H54 (cell line): ENCODE results near the gene STARD9.

Experiments
- DNase-seq: peaks from one replicate; pipeline ENCODE4 v3.0.0; 2011; ENCODE audit warnings: low spot score, mixed read lengths; ENCODE audit not compliant: insufficient read length
- FAIRE-seq: peaks from 3 replicates; lab custom pipeline; 2011; peaks lifted over from hg19 to GRCh38; lab: Jason Lieb, UNC
- POLR2A ChIP-seq: IDR thresholded peaks from 2 replicates; pipeline ENCODE4 v1.6.1; 2011; ENCODE audit warnings: low read depth, mild to moderate bottlenecking, low read length

Gene STARD9

DNA sequence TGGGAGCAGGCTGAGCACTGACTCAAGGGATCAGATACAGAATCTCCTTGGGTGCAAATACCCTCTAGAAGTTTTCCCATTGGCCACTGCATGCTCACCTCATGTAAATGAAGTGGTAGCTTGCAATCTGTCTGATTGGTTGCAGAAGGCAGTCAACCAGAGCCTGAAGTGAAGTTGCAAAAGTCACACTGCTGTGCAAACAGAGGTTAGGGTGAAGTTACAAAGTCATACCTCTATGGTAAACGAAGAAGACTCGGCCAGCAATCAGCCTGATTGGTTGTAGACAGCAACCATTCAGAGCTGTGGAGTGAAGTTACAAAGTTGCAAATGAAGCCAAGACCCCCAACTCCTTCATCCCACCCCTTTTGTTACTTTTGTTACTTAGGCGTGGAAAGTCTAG, 27.1 kb downstream of the STARD9 start:
- no peak for FAIRE-seq
- no peak for DNase-seq
- TF ChIP-seq POLR2A: no peak

DNA sequence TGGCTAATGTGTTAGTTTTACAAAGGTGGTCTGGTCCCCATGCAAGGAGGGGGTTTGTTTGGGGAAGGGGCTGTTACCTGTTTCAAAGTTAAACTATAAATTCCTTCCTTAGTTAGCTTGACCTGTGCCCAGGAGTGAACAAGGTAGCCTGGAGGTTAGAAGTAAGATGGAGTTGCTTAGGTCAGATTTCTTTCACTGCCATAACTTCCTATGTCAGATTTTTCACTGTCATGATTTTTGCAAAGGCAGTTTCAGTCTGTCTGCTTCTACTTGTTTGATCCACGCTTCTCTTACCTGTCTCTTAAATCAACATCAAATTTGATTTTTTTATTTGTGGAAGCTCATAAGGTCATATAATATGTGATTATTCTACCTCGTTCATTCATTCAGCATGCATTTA, 28.6 kb downstream of the STARD9 start:
- FAIRE-seq: no peak
- TF ChIP-seq POLR2A: no peak
- DNase-seq: no peak

DNA sequence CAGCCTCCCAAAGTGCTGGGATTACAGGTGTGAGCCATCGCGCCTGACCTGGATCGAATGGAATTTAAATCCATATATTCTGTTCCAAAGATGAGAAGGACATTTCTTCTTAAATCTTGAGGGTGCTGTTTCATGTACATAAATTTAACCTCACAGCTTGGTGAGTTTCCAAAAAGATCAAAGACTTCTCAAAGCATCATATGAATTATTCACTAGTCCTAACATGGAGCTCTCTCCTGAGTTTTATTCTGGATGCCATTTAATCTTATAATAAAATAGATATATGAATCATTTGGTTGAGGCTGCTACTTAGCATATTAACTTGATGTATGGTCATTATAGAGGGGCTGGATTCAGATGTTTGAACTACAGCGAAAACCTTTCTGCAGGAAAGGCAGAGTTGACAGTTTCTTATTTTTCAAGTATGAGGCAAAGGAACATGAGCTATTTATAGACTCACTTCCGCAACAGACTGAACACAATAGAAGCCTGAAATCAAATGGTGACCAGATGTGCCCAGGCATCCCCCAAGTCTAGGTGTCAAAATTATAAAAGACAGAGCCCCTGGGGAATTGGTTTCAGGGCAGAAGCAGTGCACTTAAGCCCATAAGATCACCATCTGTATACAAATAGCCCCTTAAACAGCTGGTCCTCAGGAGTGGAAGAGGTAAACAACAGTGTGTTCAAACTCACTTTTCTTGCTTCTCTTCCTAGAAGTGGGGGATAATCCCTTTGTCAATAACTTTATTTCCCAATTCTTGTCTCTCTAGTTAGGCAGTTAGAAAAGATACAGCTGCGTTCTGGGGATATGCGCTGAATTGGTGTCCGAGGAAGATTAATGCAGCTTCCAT, 29.7 kb downstream of the STARD9 start:
- no peak for DNase-seq
- FAIRE-seq: no peak
- TF ChIP-seq POLR2A: no peak

DNA sequence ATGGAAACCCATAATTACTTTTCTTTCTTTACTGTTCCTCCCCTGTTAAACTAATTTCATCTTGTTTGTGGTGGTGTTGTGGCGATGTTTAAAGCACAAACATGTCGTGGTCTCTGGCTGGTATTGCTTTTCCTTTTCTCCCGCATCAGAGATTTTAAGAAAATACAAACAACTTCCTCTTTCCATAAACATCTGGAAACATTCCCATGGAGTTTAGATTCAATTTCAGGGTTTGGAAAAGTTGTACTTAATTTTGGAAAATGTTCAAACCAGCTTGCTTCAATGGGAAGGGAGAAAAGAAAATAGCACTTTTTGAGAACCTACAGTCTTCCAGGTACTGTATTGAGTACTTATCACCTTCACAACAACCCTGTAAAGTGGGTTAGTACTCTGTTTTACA, 30.4 kb downstream of the STARD9 start:
- FAIRE-seq (no peak), DNase-seq (no peak)
- no peak for TF ChIP-seq POLR2A

DNA sequence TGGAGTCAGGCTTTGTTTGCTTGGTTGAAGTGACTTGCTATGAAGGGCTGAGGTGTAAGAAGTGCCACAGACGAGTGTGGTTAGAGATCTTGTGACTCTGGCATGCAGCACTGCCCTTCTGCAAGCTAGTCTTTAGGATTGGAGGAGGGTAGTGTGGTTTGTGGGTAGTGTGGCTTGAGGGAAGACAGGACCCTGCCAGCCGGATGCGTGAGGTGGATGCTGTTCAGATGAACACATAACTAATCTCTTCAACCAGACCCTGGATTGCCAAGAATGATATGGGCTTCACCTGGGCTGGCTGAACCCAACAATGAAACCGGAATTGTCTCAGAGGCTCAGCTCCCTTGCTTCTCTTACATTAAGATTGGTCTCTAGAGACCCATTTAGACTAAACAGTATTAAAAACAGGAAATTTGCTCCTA, 32.7 kb downstream of the STARD9 start:
- no peak for TF ChIP-seq POLR2A
- FAIRE-seq (no peak), DNase-seq (no peak)

DNA sequence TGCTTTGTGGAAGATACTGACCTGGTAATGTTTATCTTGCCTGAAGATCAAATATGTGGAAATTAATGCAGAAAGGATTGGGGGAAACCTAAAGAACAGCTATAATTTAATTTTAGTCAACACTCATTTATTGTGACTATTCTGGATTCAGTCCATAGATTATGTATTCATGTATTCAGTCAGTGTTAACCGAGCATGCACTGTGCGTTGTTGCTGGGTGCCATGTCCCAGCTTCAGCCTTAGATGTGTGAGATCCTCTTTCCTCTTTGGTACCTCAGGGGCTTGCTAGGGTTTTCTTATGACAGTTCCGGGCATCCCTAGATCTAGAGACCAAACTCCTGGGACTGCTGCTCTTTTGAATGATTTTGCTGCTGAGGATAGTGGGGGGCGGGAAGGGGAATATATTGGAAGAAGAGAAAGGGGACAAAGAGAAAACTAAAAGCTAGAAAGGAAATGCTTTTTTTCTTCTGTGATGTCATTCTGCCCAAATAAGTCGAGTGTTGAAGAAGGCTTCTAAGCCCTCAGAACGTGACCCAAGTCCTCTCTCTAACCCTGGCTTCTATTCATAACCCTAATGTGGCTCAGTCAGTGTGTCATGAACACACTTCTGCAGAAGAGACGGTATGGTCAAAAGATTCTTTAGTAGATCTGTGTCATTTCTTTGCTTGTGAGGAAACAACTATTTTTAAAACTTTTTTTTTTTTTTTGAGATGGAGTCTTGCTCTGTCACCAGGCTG, 33.5 kb downstream of the STARD9 start:
- DNase-seq (no peak), FAIRE-seq (no peak)
- no peak for TF ChIP-seq POLR2A

DNA sequence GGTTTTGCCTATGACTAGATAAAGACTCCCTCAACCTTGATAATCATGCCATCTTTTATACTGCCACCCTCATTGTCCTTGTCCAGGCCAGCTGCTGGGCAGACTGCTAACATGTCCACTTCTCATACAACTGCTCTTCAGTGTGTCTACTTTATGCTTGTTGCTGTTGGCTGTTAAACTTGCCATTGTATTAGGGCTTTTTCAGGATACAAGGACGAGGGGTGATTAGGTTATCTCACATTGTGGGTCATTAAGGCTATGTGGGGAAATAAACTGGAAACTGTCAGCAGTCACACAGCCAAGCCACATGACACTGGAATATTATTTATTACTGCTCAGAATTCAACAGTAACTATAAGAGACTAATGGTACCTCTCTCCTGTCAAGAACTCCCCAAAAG, 36.1 kb downstream of the STARD9 start:
- no peak for FAIRE-seq
- TF ChIP-seq POLR2A: no peak
- no peak for DNase-seq

DNA sequence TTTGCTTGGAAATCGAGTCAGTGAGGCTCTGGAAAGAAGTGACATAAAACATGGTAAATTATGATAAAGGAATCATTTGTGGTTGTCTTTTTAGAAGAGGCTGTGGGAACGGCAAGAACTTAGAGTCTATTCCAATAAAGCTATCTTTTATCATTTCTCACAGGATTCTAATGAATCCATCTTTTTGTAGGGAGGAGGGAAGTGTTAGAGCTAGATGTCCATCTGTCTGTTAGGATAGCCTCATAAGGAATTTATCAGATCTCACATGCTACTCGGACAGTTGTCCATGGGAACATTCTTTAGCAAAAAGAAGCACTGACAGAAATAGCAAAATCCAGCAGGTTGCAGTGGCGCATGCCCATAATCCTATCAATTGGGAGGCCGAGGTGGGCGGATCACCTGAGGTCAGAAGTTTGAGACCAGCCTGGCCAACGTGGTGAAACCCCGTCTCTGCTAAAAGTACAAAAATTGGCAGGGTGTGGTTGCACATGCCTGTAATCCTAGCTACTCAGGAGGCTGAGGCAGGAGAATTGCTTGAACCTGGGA, 37.0 kb downstream of the STARD9 start:
- DNase-seq: no peak
- TF ChIP-seq POLR2A: no peak
- FAIRE-seq: no peak

DNA sequence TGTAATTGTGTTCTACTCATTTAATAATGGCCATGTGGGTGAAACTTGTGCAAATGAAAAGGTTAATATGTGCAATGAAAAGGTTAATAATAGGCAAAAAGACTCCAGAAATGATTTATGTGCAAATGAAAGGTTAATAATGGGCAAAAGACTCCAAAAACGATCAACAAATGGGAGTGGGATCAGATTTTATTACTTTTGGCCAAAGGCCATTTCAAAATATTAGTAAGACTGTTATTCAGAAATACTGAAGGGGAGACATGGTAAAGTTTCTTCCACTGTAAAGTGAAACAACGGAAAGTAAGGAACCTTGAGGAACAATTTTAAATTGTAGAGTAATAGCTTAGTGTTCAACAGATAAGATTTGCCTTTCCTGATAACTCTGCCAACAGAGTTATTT, 40.7 kb downstream of the STARD9 start:
- DNase-seq (no peak), FAIRE-seq (no peak)
- no peak for TF ChIP-seq POLR2A

DNA sequence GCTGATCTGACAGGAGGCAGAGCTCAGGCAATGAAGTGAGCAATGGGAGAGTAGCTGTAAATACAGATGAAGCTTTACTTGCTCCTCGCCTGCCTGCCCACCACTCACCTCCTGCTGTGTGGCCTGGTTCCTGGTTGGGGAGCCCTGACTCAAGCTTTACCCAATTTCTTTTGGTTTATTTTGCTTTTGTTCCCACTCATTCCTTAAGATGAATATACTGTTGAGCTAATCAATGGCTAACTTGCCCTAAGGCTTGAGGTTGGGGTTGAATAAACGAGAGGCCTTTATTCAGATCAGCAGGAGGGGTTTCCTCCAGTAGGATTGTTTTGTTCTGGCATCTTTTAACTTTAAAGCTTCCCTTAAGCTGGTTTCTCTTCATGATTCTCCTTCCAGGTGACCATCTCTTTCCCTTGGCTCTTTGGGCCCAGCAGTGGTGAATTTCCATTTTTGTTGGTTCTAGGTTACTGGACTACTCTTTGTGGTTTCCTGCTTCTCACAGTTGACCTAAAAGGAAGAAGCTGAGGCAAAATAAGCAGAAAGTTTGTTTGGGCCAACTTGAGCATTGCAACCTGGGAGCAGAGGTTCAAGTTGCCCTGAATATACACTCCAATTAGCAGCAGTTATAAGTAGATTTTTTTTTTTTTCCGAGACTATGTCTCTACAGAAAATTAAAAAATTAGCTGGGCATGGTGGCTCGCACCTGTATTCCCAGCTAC, 44.4 kb downstream of the STARD9 start:
- FAIRE-seq (no peak), DNase-seq (no peak)
- no peak for TF ChIP-seq POLR2A

DNA sequence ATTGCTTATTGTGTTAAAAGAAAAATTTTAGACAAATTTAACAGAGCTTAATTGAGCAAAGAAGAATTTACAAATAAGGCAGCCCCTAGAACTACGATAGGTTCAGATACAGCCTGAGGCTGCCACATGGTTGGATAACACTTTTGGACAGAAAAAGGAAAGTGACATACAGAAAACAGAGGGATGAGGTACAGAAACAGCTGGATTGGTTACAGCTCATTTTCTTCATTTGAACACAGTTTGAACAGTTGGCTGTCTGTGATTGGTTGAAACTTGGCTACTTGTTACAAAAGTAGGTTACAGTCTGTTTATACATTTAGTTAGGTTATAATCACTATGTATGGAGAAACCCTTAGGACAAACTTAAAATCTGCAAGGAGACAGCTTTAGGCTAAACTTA, 46.0 kb downstream of the STARD9 start:
- FAIRE-seq: no peak
- TF ChIP-seq POLR2A: no peak
- DNase-seq: no peak

DNA sequence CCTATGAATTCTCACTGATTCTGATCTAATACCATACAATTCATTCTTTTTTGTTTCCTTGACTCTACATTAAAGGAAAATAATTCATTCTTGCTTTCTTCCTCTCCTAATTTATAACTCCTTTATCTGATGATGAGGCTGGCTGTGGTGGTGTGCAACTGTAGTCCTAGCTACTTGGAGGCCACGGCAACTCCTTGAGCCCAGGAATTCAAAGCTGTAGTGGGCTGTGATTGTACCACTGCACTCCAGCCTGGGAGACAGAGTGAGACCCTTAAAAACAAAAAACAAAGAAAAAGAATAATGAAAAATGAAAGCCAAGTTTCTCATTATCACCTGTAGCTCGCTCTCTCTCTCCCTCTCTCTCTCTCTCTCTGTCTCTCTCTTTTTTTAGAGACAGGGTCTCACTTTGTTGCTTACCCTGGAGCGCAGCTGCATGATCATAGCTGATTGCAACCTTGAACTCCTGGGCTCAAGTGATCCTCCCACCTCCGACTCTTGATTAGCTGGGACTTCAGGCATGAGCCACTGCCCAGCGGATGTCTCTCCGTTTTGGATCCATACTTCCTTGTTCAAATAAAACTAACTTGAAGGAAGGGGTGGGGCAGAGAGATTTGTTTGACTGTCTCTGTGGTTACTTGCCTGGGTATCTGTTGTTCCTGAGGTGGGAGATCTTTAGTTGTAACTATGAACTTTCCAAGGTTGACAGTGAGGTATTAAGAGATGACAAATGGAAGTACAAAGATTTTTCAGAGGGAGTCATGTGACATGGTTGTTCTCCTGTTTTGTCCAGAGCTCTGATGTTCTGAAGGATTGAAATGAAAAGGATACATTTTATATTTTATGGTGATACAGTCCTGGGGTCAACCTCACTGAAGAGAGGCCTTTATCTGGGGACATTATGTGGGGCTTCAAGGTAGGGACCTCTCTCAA, 46.9 kb downstream of the STARD9 start:
- no peak for TF ChIP-seq POLR2A
- no peak for DNase-seq
- FAIRE-seq: no peak

DNA sequence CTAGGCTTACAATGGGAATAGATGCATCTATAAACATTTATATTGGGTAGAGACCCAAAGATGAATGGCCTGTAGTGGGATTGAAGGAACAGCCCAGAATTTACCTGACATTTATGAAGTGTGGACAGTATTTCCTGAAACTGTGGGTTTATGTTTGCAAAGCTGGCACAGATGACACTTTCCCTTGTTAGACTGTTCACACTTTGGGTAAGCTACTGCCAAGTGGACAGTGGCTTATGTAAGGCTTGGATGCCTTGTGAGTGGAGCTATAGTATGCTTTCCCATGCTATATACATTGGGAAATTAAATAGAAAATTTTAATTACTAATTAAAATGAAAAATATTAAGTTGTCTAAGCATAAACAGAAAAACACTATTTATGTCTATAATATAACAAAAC, 48.5 kb downstream of the STARD9 start:
- no peak for TF ChIP-seq POLR2A
- DNase-seq: no peak
- FAIRE-seq: no peak
